Effector CD8-positive, alpha-beta T cell (primary cell): Measurements from ENCODE around the gene FAM237B.
"Not testable (repeated sequence)": the region's sequence is repeated elsewhere in the genome, so short reads cannot be mapped to it uniquely, and the experiment has no call there.

Experiments
- DNase-seq: peaks from one replicate; lab custom pipeline; 2025; lab: John Stamatoyannopoulos, UW
- total RNA-seq, 4 experiments: gene quantifications; one replicate each; lab custom pipeline; 2026; lab: John Stamatoyannopoulos, UW

Gene FAM237B
- 0 reads per million in 4 experiments for total RNA-seq

- no peak for DNase-seq
These were observed at the start of gene FAM237B for GRCh38 chr7:90320801-90321494. Gene FAM237B, minus strand, starts transcription at chr7:90321304. Its CDS starts 1,556 bp downstream, at chr7:90319748.

DNA sequence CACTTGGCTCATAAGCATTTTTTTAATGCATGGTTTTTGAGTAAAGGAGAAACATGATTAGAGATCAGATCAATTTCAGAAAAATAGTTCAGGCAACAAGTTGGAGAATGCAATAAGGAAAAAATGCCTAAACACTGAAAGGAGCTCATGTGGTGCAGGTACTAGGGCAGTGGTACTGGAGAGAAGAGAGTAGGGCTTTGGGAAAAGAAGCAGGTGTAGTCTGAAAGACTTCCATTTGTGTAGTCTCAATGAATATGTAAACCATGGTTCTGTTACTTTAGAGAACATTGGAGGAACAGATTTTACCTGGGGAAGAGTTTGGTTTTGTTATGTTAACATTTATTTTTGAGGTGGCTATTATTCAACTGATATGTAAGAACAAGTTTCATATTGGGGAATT lies 30.9 kb upstream of the FAM237B start:
- no peak for DNase-seq

DNA sequence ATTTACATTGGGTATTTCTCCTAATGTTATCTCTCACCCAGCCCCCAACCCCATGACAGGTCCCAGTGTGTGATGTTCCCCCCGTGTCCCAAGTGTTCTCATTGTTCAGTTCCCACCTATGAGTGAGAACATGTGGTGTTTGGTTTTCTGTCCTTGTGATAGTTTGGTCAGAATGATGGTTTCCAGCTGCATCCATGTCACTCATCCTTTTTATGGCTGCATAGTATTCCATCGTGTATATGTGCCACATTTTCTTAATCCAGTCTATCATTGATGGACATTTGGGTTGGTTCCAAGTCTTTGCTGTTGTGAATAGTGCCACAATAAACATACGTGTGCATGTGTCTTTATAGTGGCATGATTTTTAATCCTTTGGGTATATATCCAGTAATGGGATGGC lies 28.9 kb upstream of the FAM237B start:
- not testable (repeated sequence) for DNase-seq

DNA sequence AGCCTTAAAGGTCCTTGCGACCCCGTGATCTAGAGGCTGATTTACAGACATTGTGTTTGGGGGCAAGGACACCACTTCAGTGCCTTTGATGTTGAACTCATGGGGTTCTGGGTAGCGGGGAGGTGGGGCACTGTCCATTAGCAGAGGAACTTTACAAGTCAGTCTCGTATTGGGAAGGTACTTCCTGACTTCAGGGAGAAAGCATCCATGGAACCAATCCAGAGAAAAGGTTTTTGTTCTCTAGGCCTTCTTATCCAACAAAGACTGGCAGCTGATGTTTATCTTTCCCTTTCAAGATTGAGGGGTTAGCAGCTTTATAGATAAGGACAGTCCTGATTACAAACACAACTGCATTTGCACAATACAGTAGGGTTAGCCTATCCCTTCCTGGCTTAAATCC lies 28.2 kb upstream of the FAM237B start:
- no peak for DNase-seq

DNA sequence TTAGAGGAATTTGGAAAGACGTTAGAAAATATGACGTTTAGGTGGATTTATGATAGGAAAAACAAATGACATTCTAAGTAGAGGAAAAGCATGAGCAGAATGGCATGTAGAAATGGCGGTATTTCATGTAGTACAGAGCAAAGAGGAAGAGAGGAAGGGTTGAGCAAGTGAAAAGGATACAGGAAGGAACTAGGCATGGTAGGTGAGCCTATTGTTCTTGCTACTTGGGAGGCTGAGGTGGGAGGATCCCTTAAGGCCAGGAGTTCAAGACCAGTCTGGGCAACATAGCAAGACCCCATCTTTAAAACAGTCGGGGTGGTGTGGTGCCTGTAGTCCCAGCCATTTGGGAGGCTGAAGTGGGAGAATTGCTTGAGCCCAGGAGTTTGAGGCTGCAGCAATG lies 26.7 kb upstream of the FAM237B start:
- no peak for DNase-seq

GRCh38 chr7:90346336-90347125 lies 25.4 kb upstream of the FAM237B start, which contains the start of gene GTPBP10:
Gene GTPBP10, plus strand, starts transcription at chr7:90346716. Its CDS starts 26 bp downstream, at chr7:90346742.
- peak; percentile 90 for DNase-seq

- no peak for DNase-seq
These were observed 24.7 kb upstream of the FAM237B start for GRCh38 chr7:90345595-90346335.

DNA sequence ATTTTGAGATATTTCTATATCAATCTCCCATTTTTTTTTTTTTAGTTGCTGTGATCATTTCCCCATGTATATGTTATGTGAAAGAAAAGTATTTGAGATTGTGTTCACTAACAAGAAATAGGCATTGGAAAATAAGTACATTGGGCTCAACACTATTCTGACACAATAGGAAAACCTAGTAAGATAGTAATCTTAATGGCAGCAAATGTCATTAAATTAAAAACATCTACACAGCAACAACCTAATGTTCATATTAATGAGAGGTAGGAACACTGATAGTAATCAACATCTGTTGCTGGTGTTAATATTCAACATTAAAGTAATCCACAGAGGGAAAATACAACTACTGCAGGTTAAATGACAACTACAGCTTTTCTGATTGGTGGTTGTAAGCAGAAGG lies 23.9 kb upstream of the FAM237B start:
- DNase-seq: no peak

GRCh38 chr7:90337106-90337505 lies 16.0 kb upstream of the FAM237B start:
- no peak for DNase-seq

DNA sequence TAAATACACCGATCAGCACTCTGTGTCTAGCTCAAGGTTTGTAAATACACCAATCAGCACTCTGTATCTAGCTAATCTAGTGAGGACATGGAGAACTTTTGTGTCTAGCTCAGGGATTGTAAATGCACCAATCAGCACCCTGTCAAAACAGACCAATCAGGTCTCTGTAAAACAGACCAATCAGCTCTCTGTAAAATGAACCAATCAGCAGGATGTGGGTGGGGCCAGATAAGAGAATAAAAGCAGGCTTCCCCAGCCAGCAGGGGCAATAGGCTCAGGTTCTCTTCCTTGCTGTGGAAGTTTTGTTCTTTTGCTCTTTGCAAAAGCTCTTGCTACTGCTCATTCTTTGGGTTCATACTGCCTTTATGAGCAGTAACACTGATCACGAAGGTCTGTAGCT lies 13.8 kb upstream of the FAM237B start:
- not testable (repeated sequence) for DNase-seq

GRCh38 chr7:90334193-90334843 lies 13.2 kb upstream of the FAM237B start:
- DNase-seq: no peak

GRCh38 chr7:90326500-90326899 lies 5.4 kb upstream of the FAM237B start:
- no peak for DNase-seq

DNA sequence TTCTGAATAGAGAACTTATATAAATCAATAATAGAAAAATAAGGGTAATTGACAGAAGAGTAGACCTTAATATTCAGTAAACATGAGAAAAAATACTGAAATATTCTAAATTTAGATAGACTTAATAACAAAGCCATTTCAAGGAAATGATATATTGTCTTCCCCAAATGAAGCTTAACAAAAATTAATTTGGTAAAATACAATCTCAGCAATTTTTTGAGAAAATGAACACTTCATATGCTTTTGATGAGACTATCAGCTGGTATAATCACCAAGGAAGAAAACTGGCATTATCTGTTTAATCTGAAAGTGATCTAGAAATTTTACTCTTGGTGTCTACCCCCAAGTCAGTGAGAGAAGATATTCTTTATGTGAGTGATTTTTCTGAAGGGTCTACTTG lies 1.7 kb upstream of the FAM237B start:
- no peak for DNase-seq

- no peak for DNase-seq
These were observed 695 bp downstream of the FAM237B start for GRCh38 chr7:90320418-90320800.

GRCh38 chr7:90320014-90320413 lies 1.1 kb downstream of the FAM237B start:
- DNase-seq: no peak

- DNase-seq: no peak
These were observed 7.2 kb downstream of the FAM237B start for GRCh38 chr7:90313907-90314306.

- no peak for DNase-seq
These were observed 8.4 kb downstream of the FAM237B start for GRCh38 chr7:90312745-90313144.

DNA sequence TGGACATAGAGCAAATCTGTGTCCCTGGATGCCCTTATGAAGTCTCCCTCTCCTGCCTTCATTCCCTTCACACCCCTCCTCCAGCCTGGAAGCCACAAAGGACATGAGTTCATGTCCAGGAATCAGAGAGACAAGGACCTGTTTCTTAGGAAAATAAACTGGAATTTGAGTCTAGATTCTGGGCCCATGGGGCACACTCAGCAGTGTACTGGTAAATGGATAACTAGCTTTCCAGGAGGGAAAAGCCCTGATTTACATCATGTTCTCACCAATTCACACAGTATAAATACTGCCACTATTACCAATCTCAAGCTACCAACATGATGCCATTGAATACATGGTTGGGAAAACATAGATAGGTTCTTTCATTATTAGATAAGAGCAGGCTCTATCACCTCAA lies 9.9 kb downstream of the FAM237B start:
- DNase-seq: no peak

- DNase-seq: no peak
These were observed 11.2 kb downstream of the FAM237B start for GRCh38 chr7:90309872-90310271.

- no peak for DNase-seq
These were observed 17.9 kb downstream of the FAM237B start for GRCh38 chr7:90303241-90303640.

DNA sequence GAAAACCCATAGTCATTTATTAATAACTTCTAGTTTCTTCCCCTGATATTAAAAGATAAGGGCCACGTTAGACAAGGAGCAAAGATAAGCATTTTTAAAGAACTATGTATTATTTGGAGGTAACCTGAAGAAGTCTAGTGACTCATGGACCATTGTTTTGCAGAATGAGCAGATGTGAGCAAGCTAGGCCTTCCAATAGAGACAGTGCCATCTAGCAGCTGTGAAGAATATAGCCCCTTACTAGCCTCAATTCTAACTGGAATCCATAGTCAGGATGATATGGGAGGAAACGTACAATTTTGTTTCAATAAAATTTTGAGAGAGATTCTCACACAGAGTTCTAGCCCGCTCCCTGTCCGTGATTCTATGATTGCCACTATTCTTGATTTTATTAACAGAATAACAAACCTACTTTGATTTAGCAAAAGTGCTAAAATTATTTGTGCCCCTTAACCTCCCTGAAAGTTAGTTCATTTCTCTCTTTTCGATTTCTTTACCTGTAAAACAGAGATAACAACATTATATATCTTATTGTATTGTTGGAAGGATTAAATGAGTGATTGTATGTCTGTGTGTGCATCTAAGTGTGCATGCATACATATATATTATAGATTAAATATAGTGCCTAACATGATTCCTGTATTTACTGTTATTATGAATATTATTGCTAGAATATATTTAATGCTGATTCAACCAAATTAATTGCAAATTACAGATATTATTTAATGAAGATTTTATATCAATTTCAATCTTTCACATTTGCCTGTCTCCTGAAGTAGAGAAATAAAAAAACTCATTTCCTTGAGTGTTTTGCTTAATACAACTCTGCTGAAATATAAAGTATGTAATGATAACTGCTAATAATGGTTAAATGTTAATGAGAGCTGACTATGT lies 22.7 kb downstream of the FAM237B start:
- no peak for DNase-seq
